IPS DF 6.9 (cell line): ENCODE data around the gene GPAM.

Source experiments
- DNase-seq: peaks from one replicate; pipeline ENCODE4 v3.0.0-alpha.2; 2013; ENCODE audit warnings: low read depth, low spot score
- H3K27ac ChIP-seq: one replicate; pipeline ENCODE4 v1.5.1; 2013; ENCODE audit warnings: low read length, control low read depth
- H3K27me3 ChIP-seq: 2 replicates; pipeline ENCODE4 v1.6.1; 2013; ENCODE audit warnings: mild to moderate bottlenecking, low read length; ENCODE audit not compliant: control insufficient read depth, insufficient read depth
- H3K36me3 ChIP-seq: 2 replicates; pipeline ENCODE4 v1.6.1; 2013; ENCODE audit warnings: low read length; ENCODE audit not compliant: control insufficient read depth, insufficient read depth
- H3K4me1 ChIP-seq: 2 replicates; pipeline ENCODE4 v1.6.1; 2013; ENCODE audit warnings: low read length; ENCODE audit not compliant: control insufficient read depth, insufficient read depth
- H3K4me3 ChIP-seq: 2 replicates; pipeline ENCODE4 v1.5.1; 2013; ENCODE audit warnings: mild to moderate bottlenecking, low read length
- H3K9me3 ChIP-seq: 2 replicates; pipeline ENCODE4 v1.6.1; 2013; ENCODE audit warnings: low read length, inconsistent platforms; ENCODE audit not compliant: control insufficient read depth, insufficient read depth
- WGBS: extraction: QIAGEN DNeasy Blood & Tissue Kit; methylation state at CpG from one replicate; pipeline ENCODE4 v1.1.7; 2013; ENCODE audit warnings: mixed read lengths, missing lambda C conversion rate; ENCODE audit not compliant: insufficient read length, insufficient coverage; 5-methylcytosine and 5-hydroxymethylcytosine counted together

The GPAM gene

DNA sequence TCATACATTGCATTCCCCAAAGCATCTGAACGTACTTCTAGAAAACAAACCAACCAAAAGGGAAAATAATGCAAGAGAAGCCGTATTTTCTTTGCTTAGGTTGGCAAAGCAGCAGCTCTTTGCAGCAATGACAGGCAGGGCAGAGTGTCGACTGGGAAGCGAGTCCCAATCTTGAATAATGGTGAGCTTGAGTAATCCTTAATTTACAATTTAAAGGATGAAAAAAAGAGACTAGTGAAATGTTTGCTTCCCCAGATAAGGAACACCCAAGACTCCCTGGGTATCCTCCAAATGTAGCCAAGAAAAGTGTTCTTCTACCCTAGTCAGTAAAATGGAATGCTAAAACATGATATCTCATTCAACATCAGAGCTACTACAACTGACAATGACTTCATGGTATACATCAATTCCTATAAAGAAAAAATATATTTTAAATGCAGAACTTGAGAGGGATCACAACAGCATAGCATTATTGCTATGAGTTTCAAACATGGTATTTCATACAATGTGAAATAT, 32.0 kb downstream of the GPAM start:
- Histone ChIP-seq H3K9me3 (no peaks in the 10 kb centered on the region), H3K36me3 (peaks cover 3% of the 10 kb centered on the region; the same call in 1 of the 2 replicates), H3K4me3 (no peak overlapping the region), H3K27ac (no peak overlapping the region), H3K4me1 (no peaks in the 10 kb centered on the region), H3K27me3 (no peaks in the 10 kb centered on the region)
- WGBS, result no CpG with 5 or more reads among the region's 4 CpGs
- no peak for DNase-seq

DNA sequence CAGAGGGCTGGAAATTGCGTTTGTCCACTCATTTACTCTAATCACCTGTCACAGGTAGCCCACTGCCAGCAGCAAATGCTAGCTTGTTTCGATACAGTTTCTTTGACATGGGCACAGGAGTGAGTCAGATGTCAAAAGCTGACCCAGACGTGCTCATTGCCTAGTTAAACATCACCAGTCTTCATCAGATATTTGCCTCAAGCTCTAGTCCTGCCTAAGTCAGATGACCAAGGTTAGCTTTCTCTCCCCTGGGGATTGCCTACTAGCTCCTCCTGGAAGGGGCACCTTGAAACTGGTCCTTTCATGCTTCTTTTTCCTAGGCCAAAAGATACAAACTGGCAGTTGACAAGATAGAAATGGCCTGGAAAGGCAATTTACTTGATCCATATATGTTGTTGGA, 35.2 kb downstream of the GPAM start:
- no peaks in the 10 kb centered on the region for H3K27me3 ChIP-seq
- no peaks in the 10 kb centered on the region; the same call in 1 of the 2 replicates for H3K36me3 ChIP-seq
- H3K27ac ChIP-seq, result no peak overlapping the region
- no CpG with 5 or more reads among the region's 3 CpGs for WGBS
- H3K4me1 ChIP-seq, result no peaks in the 10 kb centered on the region
- no peak overlapping the region for H3K4me3 ChIP-seq
- H3K9me3 ChIP-seq, result no peaks in the 10 kb centered on the region
- no peak for DNase-seq

DNA sequence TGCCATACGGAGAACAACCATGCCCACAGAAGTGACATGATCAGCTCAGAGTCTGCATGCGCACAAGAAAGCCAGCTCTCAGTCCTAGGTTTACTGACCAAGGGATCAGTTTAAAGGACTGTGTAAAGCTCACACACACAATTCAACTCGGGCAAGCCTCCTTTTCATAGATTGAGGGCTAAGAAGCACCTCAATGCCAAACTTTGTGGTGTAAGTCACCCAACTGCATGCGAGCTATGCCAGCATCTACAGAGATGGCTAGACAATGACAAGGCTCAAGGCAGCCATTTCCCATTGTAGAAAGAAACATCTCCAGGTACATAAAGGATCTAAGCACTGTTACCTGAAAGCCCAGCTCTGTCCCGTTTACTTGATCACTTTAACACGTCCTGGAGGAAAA, 36.8 kb downstream of the GPAM start:
- WGBS, result no CpG with 5 or more reads among the region's 6 CpGs
- no peak overlapping the region for H3K27ac ChIP-seq

DNA sequence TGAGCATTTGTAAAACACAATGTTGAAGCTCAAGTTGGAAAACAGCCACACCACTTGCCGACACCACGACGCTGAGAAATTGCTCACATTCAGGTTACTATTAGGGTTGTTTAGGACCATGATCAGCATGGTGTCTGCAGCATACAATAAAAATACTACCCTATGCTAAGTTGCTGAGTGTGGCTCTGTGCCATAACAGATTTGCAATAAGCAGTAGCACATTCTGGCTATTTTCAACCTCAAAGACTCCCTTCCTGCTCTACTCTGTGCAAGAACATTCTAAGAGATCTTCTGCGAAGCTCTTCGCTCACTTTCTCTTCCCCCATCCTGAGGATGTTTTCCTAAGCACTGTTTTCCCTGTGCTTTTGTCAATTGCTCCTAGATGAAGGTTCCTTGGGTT, 38.3 kb downstream of the GPAM start:
- no peaks in the 10 kb centered on the region for H3K9me3 ChIP-seq
- H3K36me3 ChIP-seq, result no peaks in the 10 kb centered on the region; the same call in 1 of the 2 replicates
- DNase-seq, result no peak
- no peaks in the 10 kb centered on the region for H3K4me1 ChIP-seq
- H3K27ac ChIP-seq, result no peak overlapping the region
- H3K4me3 ChIP-seq, result no peak overlapping the region
- no peaks in the 10 kb centered on the region for H3K27me3 ChIP-seq
- no CpG with 5 or more reads among the region's 5 CpGs for WGBS

More for the DNA sequence above, 36.8 kb downstream of the GPAM start:
- no peaks in the 10 kb centered on the region; the same call in 1 of the 2 replicates for H3K36me3 ChIP-seq
- no peak overlapping the region for H3K4me3 ChIP-seq
- H3K9me3 ChIP-seq, result no peaks in the 10 kb centered on the region
- no peak for DNase-seq
- no peaks in the 10 kb centered on the region for H3K4me1 ChIP-seq
- H3K27me3 ChIP-seq, result no peaks in the 10 kb centered on the region

DNA sequence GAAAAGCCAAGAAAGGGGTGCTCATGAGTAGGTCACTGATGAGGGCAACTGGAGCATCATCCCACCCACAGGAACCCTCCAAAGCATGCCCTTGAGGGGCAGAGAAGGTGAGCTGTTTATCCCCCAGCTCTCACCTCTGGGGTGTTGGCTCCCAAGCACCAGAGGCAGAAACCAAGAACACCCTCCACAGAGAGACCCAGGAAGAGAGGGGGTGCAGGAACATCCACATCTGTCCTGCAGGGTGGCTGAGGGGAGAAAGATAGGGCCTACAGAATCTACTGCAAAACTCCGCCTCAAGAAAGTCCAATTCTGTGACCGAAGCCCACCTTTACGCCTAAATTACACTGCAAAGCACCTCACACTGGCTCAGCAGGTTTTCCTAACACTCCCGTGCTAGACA, 40.1 kb downstream of the GPAM start:
- no CpG with 5 or more reads among the region's 4 CpGs for WGBS
- Histone ChIP-seq H3K4me1 (no peaks in the 10 kb centered on the region; the same call in 1 of the 2 replicates), H3K36me3 (peaks cover 2% of the 10 kb centered on the region; the same call in 1 of the 2 replicates), H3K27me3 (no peaks in the 10 kb centered on the region), H3K9me3 (no peaks in the 10 kb centered on the region), H3K27ac (no peak overlapping the region), H3K4me3 (no peak overlapping the region)
- DNase-seq, result no peak

DNA sequence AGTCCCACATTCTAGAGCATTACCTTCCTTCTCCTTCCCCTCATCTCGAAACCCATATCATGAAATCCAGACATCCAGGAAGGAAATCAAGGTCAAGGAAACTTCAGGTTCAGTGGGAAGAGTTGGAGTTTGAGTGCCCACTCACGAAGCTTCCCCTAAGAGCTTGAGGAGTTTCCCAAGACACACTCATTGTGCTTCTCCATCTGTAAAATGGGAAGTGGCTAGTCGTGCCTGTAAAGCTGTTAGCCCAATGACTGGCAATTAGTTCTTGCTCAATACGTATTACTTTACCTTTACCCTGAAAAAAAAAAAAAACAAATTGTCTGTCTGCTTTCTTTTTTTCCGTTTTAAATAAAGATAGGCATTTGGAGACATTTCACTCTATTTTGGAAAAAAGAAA, 42.3 kb downstream of the GPAM start:
- H3K9me3 ChIP-seq, result no peaks in the 10 kb centered on the region
- H3K36me3 ChIP-seq, result 0 out of 2 replicates have a peak, but pooled peaks cover 2% of the 10 kb centered on the region
- WGBS, result no CpG with 5 or more reads among the region's 5 CpGs
- H3K27me3 ChIP-seq, result no peaks in the 10 kb centered on the region
- no peak overlapping the region for H3K4me3 ChIP-seq
- H3K4me1 ChIP-seq, result no peaks in the 10 kb centered on the region; the same call in 1 of the 2 replicates
- no peak overlapping the region for H3K27ac ChIP-seq
- no peak for DNase-seq

DNA sequence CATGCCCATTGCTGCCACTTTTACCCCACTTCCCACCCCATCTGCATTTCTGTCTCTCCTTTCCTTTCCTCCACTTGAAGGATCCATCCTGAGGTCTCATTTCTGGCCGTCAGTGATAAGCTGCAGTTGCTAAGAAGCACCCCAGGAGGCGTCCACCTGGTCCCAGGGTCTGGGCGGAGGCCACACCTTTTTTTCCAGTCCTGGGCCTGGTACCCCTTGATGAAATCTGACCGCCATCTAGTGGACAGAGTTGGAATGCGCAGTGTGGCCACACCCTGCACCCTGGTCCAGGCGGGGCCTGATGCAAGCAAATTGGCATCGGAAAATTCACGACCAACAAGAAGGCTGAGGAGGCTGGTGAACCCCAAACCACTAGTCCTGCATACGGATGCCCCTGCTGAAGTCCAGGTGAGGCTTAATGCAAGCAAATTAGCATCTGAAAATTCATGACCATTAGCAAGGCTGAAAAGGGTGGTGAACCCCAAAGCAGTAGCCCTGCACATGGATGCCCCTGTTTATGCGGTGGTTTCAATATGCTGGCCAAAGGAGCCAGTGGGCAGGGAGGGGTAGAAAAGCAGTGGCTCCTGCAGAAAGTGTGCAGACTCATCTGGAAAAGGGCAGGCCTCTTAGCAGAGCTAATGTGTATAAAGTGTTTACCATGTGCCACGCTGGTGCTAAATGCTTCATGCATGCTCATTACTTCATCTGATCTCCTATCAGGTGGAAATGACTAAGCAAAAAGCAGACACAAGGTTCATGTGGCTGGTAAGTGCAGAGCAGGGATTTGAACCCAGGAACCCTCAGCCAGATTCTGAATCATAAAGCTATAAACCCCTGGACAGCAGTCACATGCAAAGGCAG, 43.2 kb downstream of the GPAM start:
- H3K4me1 ChIP-seq, result no peaks in the 10 kb centered on the region; the same call in 1 of the 2 replicates
- no CpG with 5 or more reads among the region's 11 CpGs for WGBS
- H3K4me3 ChIP-seq, result no peak overlapping the region
- peak; percentile 80 for DNase-seq
- H3K9me3 ChIP-seq, result no peaks in the 10 kb centered on the region
- H3K36me3 ChIP-seq, result 0 out of 2 replicates have a peak, but pooled peaks cover 2% of the 10 kb centered on the region
- H3K27ac ChIP-seq, result no peak overlapping the region
- no peaks in the 10 kb centered on the region for H3K27me3 ChIP-seq

DNA sequence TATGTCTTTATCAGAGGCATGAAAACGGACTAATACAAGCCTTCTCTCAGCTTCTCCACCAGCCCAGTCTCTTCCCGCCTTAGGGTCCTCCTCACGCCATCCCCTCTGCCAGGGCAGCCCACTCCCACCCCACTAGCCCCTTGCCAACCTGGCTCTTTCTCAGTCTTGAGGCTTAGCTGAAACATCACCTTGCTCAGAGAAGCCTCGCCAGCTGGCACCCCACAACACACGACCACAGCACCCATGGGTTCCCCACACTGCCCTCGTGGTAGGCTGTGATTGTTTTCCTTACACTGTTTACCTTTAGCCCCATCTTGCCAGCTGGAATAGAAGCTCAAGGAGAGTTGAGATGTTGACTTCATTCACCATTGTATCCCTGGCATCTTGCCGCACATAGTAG, 44.4 kb downstream of the GPAM start:
- Histone ChIP-seq H3K27ac (no peak overlapping the region), H3K9me3 (no peaks in the 10 kb centered on the region), H3K36me3 (0 out of 2 replicates have a peak, but pooled peaks cover 2% of the 10 kb centered on the region), H3K27me3 (no peaks in the 10 kb centered on the region), H3K4me1 (no peaks in the 10 kb centered on the region; the same call in 1 of the 2 replicates), H3K4me3 (no peak overlapping the region)
- WGBS, result no CpG with 5 or more reads among the region's 7 CpGs
- DNase-seq, result no peak

DNA sequence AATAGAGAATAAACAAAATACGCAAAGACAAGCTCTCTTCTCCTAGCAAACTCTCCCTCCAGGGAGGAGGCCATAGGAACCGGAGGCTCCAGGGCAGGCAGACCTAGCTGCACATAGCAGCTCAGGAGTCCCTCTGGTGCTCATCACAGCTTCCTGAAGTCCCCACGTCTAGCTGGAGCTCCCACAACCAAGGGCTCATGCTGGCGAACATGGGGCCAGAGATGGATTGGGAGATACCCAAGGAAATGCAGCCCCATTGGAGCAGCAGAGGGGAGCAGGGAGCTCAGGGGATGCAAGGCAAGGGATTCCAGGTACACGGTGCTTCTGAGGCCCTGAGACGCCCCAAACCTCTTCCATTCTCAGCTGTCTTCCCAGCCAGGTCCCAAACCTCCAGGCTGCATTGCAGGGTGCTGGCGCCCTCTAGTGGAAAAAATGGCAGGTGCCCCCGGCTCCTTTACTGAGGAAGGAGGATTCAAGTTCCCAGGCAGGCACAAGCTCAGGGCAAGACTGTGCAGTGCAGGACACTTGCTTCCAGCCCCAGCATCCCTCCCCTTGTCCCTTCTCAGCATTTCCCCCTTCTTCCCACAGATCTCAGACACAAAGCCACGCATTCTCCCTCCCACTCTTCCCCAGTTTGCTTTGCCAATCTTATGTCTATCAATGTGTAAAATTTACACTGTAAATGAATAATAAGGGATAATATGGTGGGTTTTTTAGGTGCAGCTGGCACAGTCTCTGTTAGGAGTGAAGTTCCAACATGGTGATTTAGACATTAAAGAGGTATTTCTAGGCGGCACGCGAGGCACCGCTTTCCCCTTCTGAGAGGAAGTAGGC, 46.2 kb downstream of the GPAM start:
- H3K4me3 ChIP-seq, result no peak overlapping the region
- no peaks in the 10 kb centered on the region; the same call in 1 of the 2 replicates for H3K4me1 ChIP-seq
- H3K9me3 ChIP-seq, result no peaks in the 10 kb centered on the region
- no CpG with 5 or more reads among the region's 13 CpGs for WGBS
- 0 out of 2 replicates have a peak, but pooled peaks cover 2% of the 10 kb centered on the region for H3K36me3 ChIP-seq
- H3K27ac ChIP-seq, result no peak overlapping the region
- DNase-seq, result peak; percentile 75
- H3K27me3 ChIP-seq, result no peaks in the 10 kb centered on the region

DNA sequence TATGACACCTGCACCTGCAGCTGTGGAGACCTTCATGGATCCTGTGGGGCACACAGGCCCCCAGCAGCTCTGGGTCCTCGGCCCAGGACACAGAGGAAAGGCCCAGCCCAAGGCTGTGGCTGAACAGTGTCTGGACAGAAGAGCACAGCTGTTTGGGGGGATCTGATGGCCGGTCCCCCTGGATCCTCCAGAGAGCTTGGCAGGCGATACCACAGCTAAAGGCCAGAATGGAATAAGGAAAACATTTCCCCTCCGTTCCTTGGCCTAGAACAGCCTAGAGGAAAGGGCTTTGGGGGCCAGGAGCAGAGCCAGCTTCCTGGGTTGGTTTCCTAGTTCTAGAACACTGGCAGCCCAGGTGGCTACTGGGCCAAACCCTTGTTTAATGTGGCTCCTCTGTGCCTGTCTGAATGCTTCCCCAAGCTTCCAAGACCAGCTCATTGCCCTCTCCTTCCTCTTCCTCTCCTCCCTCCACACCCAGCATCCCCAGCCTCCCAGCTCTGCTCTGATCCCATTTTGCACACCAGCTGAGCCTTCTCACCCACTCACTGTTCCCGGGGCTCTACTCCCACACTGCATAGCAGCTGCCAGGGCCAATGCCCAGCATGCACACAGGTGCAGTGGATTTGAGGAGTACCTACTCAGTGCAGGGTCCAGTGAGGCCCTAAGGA, 46.9 kb downstream of the GPAM start:
- no peaks in the 10 kb centered on the region; the same call in 1 of the 2 replicates for H3K4me1 ChIP-seq
- H3K27me3 ChIP-seq, result no peaks in the 10 kb centered on the region
- H3K4me3 ChIP-seq, result no peak overlapping the region
- H3K9me3 ChIP-seq, result no peaks in the 10 kb centered on the region
- H3K36me3 ChIP-seq, result 0 out of 2 replicates have a peak, but pooled peaks cover 2% of the 10 kb centered on the region
- WGBS, result no CpG with 5 or more reads among the region's 5 CpGs
- H3K27ac ChIP-seq, result no peak overlapping the region
- no peak for DNase-seq
